Erythroblast (primary cell): ENCODE results near the gene TMEM266.

Experiments
- DNase-seq, 2 experiments: peaks; one replicate each; lab custom pipeline; 2025; lab: John Stamatoyannopoulos, UW
- GATA1 ChIP-seq: IDR thresholded peaks from 2 replicates; pipeline ENCODE4 v1.6.1; 2011; ENCODE audit warnings: low read depth, mild to moderate bottlenecking, control low read depth, low read length, moderate library complexity
- POLR2A ChIP-seq: IDR thresholded peaks from 2 replicates; pipeline ENCODE4 v1.6.1; 2011; ENCODE audit warnings: mild to moderate bottlenecking, low read length

The TMEM266 gene

DNA sequence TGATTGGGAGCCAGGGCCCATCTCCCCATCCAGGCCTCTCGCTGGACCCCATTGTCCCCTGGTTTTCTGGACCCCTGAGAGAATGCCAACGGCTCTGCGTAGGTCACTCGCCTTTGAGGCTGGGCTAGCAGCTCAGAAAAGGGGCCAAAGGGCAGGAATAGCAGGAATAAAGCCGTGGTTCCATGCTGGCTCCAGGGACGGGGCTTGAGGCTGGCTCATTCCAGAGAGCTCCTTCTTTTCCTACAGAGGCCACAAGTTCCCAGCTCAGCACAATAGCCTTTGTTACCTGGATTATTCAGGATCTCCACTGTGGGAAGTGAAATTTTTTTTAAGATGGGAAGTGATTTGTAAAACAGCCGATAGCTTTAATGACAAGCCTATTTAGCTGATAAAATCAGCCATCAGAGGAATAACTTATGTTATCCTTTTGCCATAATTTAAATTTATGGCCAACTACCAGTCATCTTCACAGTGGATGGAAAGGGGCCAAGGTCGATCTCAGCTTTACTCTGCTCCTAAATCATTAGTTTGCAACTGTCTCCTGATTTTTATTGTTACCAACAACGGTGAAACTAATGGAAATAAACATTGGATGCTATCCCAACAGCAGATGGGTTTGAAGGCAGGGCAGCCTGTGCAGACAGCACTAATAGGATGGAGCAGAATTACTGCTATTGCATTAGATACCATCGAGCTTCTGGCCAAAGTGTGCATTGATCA, 124.3 kb downstream of the TMEM266 start:
- no peak for TF ChIP-seq GATA1
- no peak for TF ChIP-seq POLR2A

DNA sequence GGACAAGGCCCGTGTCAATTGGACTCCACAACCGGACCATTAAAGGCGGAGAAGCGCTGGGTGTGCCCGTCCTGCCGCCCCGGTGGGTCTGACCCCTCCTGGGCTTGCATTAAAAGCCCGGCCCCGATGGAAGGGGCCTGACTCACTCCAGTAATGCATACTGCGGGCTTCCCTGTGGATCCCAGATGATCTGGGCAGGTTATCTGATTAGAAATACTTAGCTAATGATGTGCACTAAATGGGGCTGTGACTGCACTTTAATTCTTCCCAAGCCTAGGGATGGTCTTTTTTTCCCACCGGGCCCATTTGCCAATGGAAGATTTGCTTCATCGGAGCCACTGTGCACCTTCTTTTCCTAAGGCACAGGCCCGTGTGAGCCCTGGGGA, 124.9 kb downstream of the TMEM266 start:
- no peak for DNase-seq
- TF ChIP-seq GATA1 (no peak), POLR2A (no peak)

More for the DNA sequence above, 124.3 kb downstream of the TMEM266 start:
- no peak for DNase-seq

DNA sequence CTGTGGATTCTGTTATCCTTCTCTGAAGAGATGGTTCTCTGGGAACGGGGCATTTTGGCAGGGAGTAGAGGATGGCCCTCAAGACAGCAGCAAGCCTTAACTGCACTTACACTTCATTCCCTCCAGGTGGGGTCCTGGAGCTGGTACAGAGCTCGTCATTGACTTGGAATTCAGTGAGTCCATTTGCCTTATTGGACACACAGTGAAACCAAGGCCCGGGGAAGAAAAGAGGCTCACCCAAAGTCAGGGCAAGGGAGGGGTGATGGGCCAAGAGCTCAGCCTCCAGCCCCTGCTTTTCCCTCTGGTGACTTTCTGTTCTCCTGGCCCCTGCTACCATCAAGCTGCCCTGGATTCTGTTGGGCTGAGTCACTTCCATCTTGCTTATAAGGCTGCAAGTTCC, 125.9 kb downstream of the TMEM266 start:
- TF ChIP-seq POLR2A: no peak
- TF ChIP-seq GATA1: no peak
- peak; percentile 50 to 70 for DNase-seq

DNA sequence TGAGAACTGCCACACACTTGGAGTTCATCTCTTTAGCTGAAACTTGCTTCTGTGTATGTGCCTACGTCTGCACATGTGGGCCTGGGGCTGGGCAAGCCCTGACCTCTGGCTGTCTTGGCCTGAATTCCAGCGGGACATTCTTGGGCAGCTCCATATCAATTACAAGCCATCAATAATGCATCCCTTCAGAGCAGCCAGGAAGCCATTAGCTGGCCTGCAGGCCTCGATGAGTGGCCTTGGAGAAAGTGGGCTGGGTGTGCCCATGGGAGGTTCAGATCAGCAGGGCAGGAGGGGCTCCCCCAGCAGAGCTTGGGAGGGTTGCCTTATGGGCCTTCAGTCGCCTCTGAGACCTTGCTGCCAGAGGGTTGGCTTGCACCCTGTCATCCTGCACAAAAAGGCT, 127.4 kb downstream of the TMEM266 start:
- TF ChIP-seq POLR2A: no peak
- no peak for TF ChIP-seq GATA1
- DNase-seq: no peak

DNA sequence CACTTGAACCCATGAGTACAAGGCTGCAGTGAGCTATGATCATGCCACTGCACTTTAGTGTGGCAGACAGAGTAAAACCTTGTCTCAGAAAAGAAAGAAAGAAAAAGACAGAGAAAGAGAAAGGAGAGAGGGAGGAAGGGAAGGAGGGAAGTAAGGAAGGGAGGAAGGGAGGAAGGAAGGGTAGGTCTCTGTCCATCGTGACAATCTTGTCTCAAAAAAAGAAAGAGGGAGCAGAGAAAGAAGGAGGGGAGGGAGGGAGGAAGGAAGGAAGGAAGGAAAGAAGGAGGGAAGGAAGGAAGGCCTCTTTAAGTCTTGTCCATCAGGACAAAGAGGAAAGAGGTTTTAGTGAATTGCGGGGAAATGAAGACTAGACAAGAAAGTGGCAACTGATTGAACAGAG, 129.3 kb downstream of the TMEM266 start:
- DNase-seq: no peak
- no peak for TF ChIP-seq POLR2A
- no peak for TF ChIP-seq GATA1

DNA sequence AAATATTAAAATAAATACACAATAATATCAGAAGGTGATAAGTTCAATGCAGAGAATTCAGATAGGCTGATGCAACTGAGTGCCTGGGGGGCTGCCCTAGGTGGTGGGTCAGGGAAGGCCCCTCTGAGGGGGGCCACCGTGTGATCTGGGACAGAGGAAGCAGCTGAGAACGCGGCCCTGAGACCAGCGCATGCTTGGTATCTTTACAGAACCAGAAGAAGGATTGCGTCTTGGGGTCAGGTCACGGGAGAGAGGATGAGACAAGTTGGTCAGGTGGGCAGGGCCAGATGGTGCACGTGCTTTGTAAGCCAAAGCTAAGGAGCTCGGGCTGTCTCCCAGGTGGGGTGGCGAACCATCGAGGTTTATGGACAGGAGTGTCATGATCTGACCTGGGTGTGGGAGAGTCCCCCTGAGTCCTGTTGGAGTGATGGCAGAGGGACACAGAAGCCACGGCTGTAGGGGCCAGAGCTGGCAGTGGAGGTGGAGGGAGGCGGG, 130.3 kb downstream of the TMEM266 start:
- DNase-seq: no peak
- no peak for TF ChIP-seq GATA1
- TF ChIP-seq POLR2A: no peak

DNA sequence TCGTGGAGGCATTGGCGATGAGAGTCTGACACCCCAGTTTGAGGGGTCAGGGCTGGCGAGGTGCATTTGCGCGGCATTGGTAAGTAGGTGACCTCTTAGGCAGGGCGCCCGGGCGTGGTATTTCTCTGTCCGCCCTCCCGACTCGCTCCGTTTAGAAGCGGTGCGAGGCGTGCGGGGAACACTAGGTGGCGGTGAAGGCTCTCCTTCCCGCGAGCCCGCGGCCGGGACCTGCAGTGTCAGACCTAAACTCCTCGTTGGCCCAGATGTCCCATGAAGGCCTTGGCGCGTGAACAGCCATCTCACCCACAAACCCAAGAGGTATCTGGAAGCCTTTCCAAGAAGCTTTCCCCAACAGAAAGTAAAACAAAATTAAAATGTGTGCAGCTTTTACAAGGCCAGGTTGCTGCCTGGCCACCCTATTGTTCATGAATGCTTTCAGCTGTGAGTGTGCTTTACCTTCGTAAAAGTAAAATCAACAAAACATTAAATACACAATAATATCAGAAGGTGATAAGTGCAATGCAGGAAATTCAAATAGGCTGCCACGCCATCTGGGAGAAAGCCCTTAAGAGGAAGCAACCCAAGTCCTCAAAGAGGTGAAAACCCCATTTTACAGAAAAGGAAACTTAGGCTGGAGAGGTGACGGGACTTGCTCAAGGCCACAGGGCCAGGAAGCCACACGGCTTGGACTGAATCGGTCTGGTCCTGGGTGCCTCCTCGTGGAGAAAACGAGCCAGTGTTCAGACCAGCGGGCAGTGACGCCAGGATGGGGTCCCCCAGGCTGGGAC, 131.2 kb downstream of the TMEM266 start:
- peak; percentile 67 to 78 for DNase-seq
- TF ChIP-seq POLR2A: no peak
- no peak for TF ChIP-seq GATA1

DNA sequence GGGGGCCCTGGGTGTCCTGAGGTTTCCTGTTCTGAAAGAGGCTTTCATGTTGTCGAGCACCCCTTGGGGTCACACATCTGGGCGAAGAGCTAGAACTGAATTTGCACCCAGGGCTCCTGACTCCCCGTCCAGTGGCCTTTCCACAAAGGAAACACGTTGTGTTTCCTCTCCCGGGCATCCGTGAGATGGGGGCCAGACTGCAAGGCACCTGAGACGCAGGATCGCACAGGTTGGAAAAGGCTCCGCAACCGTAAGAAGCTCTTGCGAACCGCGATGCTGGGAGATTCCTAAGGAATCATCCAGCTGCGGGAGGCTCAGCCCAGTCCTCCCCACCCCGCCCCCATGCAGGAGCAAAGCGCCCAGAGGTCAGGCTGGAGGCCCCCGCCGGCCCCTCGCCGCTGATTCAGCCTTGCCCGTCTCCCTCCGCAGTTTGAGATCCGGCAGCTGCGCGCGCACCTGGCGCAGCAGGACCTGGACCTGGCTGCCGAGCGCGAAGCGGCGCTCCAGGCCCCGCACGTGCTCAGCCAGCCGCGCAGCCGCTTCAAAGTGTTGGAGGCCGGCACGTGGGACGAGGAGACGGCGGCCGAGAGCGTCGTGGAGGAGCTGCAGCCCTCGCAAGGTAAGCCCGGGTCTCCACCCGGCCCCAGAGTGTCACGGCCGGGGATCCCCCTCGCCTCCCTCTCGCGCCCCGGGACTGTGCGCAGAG, 131.9 kb downstream of the TMEM266 start:
- DNase-seq: no peak
- TF ChIP-seq POLR2A (no peak), GATA1 (no peak)

DNA sequence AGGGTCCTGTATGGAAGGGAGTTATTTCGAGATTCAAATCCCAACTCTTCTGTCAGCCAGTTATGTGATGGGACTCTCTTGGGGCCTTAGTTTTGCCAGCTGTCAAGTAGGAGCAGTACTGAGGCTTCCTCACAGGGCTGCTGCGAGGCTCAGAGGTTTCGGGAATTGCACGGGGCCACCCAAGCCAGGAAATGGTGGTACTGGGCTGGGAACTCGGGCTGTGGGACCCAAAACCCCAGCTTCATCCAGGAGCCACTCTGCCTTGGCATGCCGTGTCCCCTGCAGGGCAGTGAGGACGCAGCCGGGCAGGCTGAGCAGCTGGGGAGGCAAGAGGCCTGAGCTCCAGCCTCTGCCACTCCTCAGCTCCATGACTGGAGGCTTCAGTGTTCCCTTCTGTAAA, 132.9 kb downstream of the TMEM266 start:
- TF ChIP-seq GATA1 (no peak), POLR2A (no peak)
- DNase-seq: no peak

DNA sequence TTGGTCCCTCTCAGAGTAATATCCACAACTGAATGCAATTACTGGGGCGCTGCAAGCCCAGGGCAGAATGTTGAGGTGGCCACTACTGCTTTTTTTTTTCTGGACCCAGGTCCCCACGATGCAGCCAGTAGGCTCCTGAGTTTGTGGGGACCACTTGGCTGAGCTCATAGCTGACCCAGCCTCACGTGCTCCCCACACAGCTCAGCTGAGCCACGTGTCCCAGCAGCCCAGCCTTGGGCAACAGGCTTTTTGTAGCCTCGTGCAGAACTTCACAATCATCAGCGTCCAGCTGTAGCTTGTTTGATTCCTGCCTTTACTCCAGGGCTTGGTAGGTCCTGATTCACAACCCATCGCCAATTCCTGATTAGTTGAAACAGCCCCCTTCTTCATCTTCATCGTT, 134.1 kb downstream of the TMEM266 start:
- TF ChIP-seq POLR2A (no peak), GATA1 (no peak)
- DNase-seq: no peak

DNA sequence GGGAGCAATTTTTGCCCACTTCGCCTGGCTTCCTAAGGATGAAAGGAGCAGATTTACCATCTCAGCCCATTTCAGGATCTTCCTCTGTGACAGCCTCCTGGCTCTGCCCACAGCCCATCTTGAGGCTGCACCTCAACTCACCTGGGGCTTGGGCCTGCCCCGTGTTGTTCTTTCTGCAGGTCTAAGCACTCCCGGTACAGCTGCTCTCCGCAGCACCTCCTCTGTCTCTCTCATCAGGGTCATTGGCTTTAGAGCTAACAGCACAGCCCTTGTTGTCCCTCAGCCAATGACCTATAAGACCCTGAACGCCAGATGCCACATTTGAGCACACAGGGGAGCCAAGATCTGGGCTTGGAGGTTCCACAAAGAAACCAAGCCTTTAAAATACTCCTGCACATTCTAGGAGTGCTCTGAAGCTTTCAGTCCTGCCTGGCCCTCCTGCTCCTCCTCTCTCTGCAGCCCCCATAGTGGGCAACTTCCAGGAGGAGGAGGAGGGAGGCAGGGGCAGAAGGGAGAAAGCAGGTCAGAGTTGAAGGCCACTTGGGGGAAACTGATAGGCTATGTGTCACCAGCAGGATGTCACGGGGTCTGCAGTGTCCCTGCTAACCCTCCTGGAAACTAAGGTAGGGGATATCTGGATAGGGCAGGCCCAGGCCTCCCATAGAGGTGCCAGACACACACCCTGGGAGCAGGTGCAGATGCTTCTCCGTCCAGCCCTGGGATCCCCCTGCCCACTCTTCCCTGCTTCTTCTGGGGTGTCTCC, 135.9 kb downstream of the TMEM266 start:
- no peak for DNase-seq
- no peak for TF ChIP-seq POLR2A
- TF ChIP-seq GATA1: no peak

DNA sequence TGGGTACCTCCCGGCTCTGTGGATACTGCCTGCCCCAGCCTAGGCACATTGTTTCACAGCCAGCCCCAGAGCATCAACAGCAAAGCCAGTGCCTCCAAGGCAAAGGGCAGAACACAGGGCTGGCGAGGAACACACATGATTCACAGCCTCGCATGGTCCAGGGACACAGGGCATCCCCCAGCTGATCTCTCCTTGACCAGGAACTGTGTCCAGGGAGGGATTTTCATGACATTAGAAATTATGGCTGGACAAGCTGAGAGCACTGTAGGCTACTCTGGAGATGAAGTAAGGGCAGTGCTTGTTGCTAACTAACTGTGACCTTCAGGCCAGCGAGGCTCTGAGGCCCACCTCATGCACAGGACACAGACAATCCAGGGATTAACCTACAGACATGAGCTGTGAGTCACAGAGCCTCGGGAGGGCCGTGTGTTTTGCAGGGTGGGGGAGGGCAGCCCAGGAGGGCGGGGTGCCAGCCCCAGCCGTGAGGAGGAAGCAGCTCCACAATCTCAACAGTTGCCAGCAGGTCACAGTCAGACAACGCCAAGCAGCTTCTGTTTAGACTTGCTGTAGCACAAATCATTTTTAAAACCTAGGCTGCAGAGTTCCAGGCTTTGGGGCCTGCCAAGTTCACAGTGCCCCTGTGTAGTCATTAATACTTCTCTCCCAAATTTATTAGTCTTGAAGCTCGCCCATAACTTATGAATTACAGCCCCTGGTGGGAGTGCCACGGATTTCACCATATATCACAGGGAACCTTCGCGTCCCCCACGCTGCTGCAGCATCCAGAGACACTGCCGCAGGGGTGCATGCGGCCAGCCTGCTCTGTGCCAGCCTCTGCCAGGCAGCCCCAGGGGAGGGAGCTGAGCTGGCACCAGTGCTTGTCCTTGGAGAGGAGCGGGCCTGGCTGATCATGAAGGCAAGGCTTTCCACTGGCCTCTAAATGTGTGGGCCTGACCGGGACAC, 136.8 kb downstream of the TMEM266 start:
- peak; percentile 18 to 22 for DNase-seq
- no peak for TF ChIP-seq POLR2A
- no peak for TF ChIP-seq GATA1
